ENCODE measurements around the gene FANCB. TPM values are rescaled to one million over a fixed set of nuclear protein-coding genes. Genes with fewer than 3 reads are reported as not detected.

The FANCB gene
- total and polyA plus RNA-seq, 2 of the 13 experiments (the other 11 are each of a cell fraction or from before 2014, with no cell fraction given), result 1.0 to 5.8 TPM

DNA sequence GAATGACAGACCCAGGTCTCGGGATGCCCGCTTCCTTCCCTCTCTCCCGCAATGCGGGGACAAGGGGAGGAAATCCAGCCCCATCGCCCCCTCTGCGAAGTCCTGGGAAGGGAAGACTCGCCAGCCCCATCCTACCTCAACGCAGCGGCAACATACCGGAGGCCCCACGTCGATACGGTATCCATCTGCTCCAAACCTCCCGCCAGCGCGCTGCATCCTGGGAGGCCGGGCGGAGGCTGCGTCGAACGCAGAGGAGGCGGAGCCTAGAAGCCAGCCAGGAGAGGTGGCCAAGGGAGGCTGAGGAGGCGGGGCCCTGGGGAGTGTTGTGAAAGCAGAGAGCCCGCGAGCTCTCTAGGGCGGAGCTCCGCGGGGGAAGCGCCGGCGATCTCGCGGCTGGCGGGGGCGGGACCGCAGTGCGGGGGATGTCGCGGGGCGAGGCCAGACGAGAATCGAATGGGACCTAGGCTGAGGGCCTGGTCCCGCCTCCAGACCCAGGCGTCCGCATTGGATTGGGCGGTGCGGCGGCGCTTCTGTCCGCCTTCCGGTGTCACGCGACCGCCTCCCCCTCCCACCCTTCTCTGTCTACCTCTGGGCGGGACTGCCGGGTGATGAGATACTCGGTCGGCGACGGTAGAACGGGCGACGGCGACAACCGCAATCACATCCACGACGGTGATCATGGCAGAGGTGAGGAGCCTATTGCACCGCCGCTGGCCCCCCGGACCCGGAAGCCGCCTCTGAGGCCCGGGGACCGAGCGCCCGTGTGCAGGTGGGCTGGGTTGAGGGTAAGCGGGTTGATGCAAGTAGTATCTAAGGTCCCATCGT lies at the start of gene FANCB, which contains the start of gene MOSPD2 (continued):
- TF ChIP-seq ZNF350 (CRISPR knock-in tag; IDR thresholded peaks at IDR 0.05; ENCODE audit: borderline replicate concordance, low read depth), result no peak
- no peak for TF ChIP-seq ATF7-NPFF (CRISPR knock-in tag; IDR thresholded peaks at IDR 0.05; ENCODE audit: low read depth)
- TF ChIP-seq, protein P1, sequence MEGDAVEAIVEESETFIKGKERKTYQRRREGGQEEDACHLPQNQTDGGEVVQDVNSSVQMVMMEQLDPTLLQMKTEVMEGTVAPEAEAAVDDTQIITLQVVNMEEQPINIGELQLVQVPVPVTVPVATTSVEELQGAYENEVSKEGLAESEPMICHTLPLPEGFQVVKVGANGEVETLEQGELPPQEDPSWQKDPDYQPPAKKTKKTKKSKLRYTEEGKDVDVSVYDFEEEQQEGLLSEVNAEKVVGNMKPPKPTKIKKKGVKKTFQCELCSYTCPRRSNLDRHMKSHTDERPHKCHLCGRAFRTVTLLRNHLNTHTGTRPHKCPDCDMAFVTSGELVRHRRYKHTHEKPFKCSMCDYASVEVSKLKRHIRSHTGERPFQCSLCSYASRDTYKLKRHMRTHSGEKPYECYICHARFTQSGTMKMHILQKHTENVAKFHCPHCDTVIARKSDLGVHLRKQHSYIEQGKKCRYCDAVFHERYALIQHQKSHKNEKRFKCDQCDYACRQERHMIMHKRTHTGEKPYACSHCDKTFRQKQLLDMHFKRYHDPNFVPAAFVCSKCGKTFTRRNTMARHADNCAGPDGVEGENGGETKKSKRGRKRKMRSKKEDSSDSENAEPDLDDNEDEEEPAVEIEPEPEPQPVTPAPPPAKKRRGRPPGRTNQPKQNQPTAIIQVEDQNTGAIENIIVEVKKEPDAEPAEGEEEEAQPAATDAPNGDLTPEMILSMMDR (CRISPR knock-in tag; IDR thresholded peaks at IDR 0.05), result no peak
- TF ChIP-seq SIX4 (CRISPR knock-in tag; IDR thresholded peaks at IDR 0.05), result no peak
- no peak for TF ChIP-seq JARID2 (CRISPR knock-in tag; IDR thresholded peaks at IDR 0.05; ENCODE audit: insufficient replicate concordance)
- no peak for TF ChIP-seq KDM4B (CRISPR knock-in tag; IDR thresholded peaks at IDR 0.05)
- no peak for TF ChIP-seq SRSF9 (IDR thresholded peaks at IDR 0.05; ENCODE audit: borderline replicate concordance, insufficient read depth, low read depth, low read length, poor library complexity, severe bottlenecking)
- TF ChIP-seq, protein P2, sequence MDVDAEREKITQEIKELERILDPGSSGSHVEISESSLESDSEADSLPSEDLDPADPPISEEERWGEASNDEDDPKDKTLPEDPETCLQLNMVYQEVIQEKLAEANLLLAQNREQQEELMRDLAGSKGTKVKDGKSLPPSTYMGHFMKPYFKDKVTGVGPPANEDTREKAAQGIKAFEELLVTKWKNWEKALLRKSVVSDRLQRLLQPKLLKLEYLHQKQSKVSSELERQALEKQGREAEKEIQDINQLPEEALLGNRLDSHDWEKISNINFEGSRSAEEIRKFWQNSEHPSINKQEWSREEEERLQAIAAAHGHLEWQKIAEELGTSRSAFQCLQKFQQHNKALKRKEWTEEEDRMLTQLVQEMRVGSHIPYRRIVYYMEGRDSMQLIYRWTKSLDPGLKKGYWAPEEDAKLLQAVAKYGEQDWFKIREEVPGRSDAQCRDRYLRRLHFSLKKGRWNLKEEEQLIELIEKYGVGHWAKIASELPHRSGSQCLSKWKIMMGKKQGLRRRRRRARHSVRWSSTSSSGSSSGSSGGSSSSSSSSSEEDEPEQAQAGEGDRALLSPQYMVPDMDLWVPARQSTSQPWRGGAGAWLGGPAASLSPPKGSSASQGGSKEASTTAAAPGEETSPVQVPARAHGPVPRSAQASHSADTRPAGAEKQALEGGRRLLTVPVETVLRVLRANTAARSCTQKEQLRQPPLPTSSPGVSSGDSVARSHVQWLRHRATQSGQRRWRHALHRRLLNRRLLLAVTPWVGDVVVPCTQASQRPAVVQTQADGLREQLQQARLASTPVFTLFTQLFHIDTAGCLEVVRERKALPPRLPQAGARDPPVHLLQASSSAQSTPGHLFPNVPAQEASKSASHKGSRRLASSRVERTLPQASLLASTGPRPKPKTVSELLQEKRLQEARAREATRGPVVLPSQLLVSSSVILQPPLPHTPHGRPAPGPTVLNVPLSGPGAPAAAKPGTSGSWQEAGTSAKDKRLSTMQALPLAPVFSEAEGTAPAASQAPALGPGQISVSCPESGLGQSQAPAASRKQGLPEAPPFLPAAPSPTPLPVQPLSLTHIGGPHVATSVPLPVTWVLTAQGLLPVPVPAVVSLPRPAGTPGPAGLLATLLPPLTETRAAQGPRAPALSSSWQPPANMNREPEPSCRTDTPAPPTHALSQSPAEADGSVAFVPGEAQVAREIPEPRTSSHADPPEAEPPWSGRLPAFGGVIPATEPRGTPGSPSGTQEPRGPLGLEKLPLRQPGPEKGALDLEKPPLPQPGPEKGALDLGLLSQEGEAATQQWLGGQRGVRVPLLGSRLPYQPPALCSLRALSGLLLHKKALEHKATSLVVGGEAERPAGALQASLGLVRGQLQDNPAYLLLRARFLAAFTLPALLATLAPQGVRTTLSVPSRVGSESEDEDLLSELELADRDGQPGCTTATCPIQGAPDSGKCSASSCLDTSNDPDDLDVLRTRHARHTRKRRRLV (CRISPR knock-in tag; IDR thresholded peaks at IDR 0.05), result no peak
- TF ChIP-seq GPN1 (CRISPR knock-in tag; IDR thresholded peaks at IDR 0.05; ENCODE audit: borderline replicate concordance), result no peak
- TF ChIP-seq ZSCAN30 (CRISPR knock-in tag; IDR thresholded peaks at IDR 0.05), result 0 out of 2 replicates have a peak, but pooled peaks have one; percentile 42
- no peak for TF ChIP-seq HNRNPK (IDR thresholded peaks at IDR 0.05; ENCODE audit: low read depth, low read length, poor library complexity, severe bottlenecking)
- TF ChIP-seq GABPB1 (CRISPR knock-in tag; IDR thresholded peaks at IDR 0.05), result peak; percentile 93
- TF ChIP-seq CBX1 (IDR thresholded peaks at IDR 0.05; ENCODE audit: low read depth), result no peak
- TF ChIP-seq, protein P3, sequence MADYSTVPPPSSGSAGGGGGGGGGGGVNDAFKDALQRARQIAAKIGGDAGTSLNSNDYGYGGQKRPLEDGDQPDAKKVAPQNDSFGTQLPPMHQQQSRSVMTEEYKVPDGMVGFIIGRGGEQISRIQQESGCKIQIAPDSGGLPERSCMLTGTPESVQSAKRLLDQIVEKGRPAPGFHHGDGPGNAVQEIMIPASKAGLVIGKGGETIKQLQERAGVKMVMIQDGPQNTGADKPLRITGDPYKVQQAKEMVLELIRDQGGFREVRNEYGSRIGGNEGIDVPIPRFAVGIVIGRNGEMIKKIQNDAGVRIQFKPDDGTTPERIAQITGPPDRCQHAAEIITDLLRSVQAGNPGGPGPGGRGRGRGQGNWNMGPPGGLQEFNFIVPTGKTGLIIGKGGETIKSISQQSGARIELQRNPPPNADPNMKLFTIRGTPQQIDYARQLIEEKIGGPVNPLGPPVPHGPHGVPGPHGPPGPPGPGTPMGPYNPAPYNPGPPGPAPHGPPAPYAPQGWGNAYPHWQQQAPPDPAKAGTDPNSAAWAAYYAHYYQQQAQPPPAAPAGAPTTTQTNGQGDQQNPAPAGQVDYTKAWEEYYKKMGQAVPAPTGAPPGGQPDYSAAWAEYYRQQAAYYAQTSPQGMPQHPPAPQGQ (CRISPR knock-in tag; IDR thresholded peaks at IDR 0.05; ENCODE audit: borderline replicate concordance), result no peak
- TF ChIP-seq SMC3 (IDR thresholded peaks at IDR 0.05; ENCODE audit: low read length), result no peak
- TF ChIP-seq NR1H2 (CRISPR knock-in tag; IDR thresholded peaks at IDR 0.05; ENCODE audit: borderline replicate concordance, low read depth), result no peak
- no peak for TF ChIP-seq EEA1 (CRISPR knock-in tag; IDR thresholded peaks at IDR 0.05; ENCODE audit: borderline replicate concordance)
